Lung (tissue), 12 donors: ENCODE results near the gene YIPF2. TPM values are rescaled to one million over a fixed set of nuclear protein-coding genes. Genes with fewer than 3 reads are reported as not detected.

ENCODE experiments used
- ATAC-seq: fragments of 200-7000 bp; cut with Tn5 transposase; one replicate; pipeline ENCODE4 v1.9.1; 2020; ENCODE audit warnings: moderate number of reproducible peaks; ENCODE audit not compliant: insufficient read depth, low FRiP score
- DNase-seq, 3 donors: peaks; one replicate each; pipeline ENCODE4 v3.0.0-alpha.2; 2013 to 2017
- H3K27ac ChIP-seq, 2 donors: one replicate each; pipeline ENCODE4 v1.5.1; 2013; ENCODE audit warnings: mild to moderate bottlenecking in 2 of 2, moderate library complexity in 2 of 2, control low read depth in 1 of 2, inconsistent platforms in 1 of 2, low read depth in 1 of 2, low read length in 1 of 2
- H3K27me3 ChIP-seq, 3 donors: one replicate each; pipeline ENCODE4 v1.5.1; 2013; ENCODE audit warnings: low read length in 2 of 3; ENCODE audit not compliant: control insufficient read depth in 3 of 3, insufficient read depth in 3 of 3
- H3K36me3 ChIP-seq, 4 donors: one replicate each; pipeline ENCODE4 v1.5.1; 2013; ENCODE audit warnings: low read length in 4 of 4, mild to moderate bottlenecking in 1 of 4, moderate library complexity in 1 of 4; ENCODE audit not compliant: control insufficient read depth in 4 of 4, insufficient read depth in 4 of 4
- H3K4me1 ChIP-seq, 5 donors: one replicate each; pipeline ENCODE4 v1.5.1; 2013; ENCODE audit warnings: low read length in 5 of 5, mild to moderate bottlenecking in 2 of 5, moderate library complexity in 1 of 5; ENCODE audit not compliant: control insufficient read depth in 5 of 5, insufficient read depth in 5 of 5
- H3K4me3 ChIP-seq: one replicate; pipeline ENCODE4 v1.5.1; 2013; ENCODE audit warnings: mild to moderate bottlenecking, control low read depth, moderate library complexity
- H3K9ac ChIP-seq, 2 donors: one replicate each; pipeline ENCODE4 v1.5.1; 2013; ENCODE audit warnings: low read length in 2 of 2, control low read depth in 1 of 2; ENCODE audit not compliant: insufficient read depth in 1 of 2
- H3K9me3 ChIP-seq, 4 donors: one replicate each; pipeline ENCODE4 v1.5.1; 2013; ENCODE audit warnings: low read length in 3 of 4, mild to moderate bottlenecking in 1 of 4, moderate library complexity in 1 of 4; ENCODE audit not compliant: control insufficient read depth in 4 of 4, insufficient read depth in 3 of 4
- CTCF ChIP-seq: IDR thresholded peaks from 2 replicates; pipeline ENCODE4 v1.5.1; 2012; ENCODE audit warnings: mild to moderate bottlenecking; ENCODE audit errors: control extremely low read depth, extremely low read depth
- WGBS, 2 donors: extraction: QIAGEN DNeasy Blood & Tissue Kit; methylation state at CpG; one replicate each; pipeline ENCODE4 v1.1.7; 2013; 5-methylcytosine and 5-hydroxymethylcytosine counted together
- polyA plus RNA-seq, 2 donors: library from polyadenylated mRNA; stranded (reverse); fragments of 200-250 nt; gene quantifications; one replicate each; pipeline ENCODE4 v1.2.1, GENCODE V29; 2013
- total RNA-seq, 2 donors: library from RNA; depleted of rRNA in 1 of 2; stranded (reverse); fragments of >200 nt in 1 of 2; gene quantifications; one replicate each; pipeline ENCODE4 v1.2.1, GENCODE V29; 2014 to 2021
- donor health status: control.
- donor health status: control.
- donor health status: Bipolar disorder and iron deficiency.
- donor health status: healthy.
- donor health status: DM: yes; HTN: yes; CAD: no.

The YIPF2 gene
- total and polyA plus RNA-seq, 4 donors: 54.7 to 77.8 (median 67.4) TPM

GRCh38 chr19:10966809-10967208 lies 38.4 kb upstream of the YIPF2 start:
- Histone ChIP-seq H3K27me3 (no peaks in the 10 kb centered on the region), H3K4me1 (peaks cover 4 to 19% (median 13%) of the 10 kb centered on the region in 5 donors), H3K9ac (no peak overlapping the region), H3K9me3 (peaks cover 0 to 3% (median 0%) of the 10 kb centered on the region in 4 donors), H3K4me3 (no peak overlapping the region), H3K27ac (no peak overlapping the region), H3K36me3 (no peaks in the 10 kb centered on the region)
- ATAC-seq (no peak), DNase-seq (no peak)
- WGBS, 2 donors: 90 to 95% methylated on average over 8 of the region's 8 CpGs
- no peak for TF ChIP-seq CTCF

GRCh38 chr19:10965398-10965797 lies 37.0 kb upstream of the YIPF2 start:
- WGBS, 2 donors: 82 to 86% methylated on average over 6 of the region's 6 CpGs
- no peak for TF ChIP-seq CTCF
- no peak for ATAC-seq

GRCh38 chr19:10964903-10965302 lies 36.5 kb upstream of the YIPF2 start:
- H3K36me3 ChIP-seq: no peaks in the 10 kb centered on the region
- H3K9ac ChIP-seq: no peak overlapping the region
- 94 to 98% methylated on average over 4 of the region's 4 CpGs for WGBS, 2 donors
- no peaks in the 10 kb centered on the region for H3K27me3 ChIP-seq
- TF ChIP-seq CTCF: no peak
- H3K4me3 ChIP-seq: no peak overlapping the region
- DNase-seq (no peak), ATAC-seq (no peak)
- H3K9me3 ChIP-seq: peaks cover 0 to 3% (median 0%) of the 10 kb centered on the region in 4 donors
- peaks cover 4 to 21% (median 13%) of the 10 kb centered on the region in 5 donors for H3K4me1 ChIP-seq
- peak overlapping the region in 1 of 2 donors; percentile 30 for H3K27ac ChIP-seq

More at GRCh38 chr19:10965398-10965797, 37.0 kb upstream of the YIPF2 start:
- DNase-seq: no peak
- Histone ChIP-seq H3K9ac (no peak overlapping the region), H3K36me3 (no peaks in the 10 kb centered on the region), H3K4me3 (no peak overlapping the region), H3K27me3 (no peaks in the 10 kb centered on the region), H3K4me1 (peaks cover 4 to 19% (median 13%) of the 10 kb centered on the region in 5 donors), H3K9me3 (peaks cover 0 to 3% (median 0%) of the 10 kb centered on the region in 4 donors), H3K27ac (no peak overlapping the region)

GRCh38 chr19:10963865-10964264 lies 35.4 kb upstream of the YIPF2 start:
- Histone ChIP-seq H3K27ac (peak overlapping the region in 1 of 2 donors; percentile 68), H3K27me3 (no peaks in the 10 kb centered on the region), H3K4me3 (no peak overlapping the region), H3K36me3 (no peaks in the 10 kb centered on the region), H3K9ac (peak overlapping the region in 1 of 2 donors; percentile 25), H3K9me3 (peaks cover 0 to 3% (median 0%) of the 10 kb centered on the region in 4 donors), H3K4me1 (peaks cover 4 to 20% (median 13%) of the 10 kb centered on the region in 5 donors)
- TF ChIP-seq CTCF: no peak
- ATAC-seq (no peak), DNase-seq (no peak)
- 59 to 82% methylated on average over 4 of the region's 4 CpGs for WGBS, 2 donors
